ENCODE results near the gene FBXW4.

FBXW4 gene

GRCh38 chr10:101564490-101564991 lies 130.4 kb downstream of the FBXW4 start:
- DNase-seq = no peak

- no peak for DNase-seq
Measured at GRCh38 chr10:101563497-101564040, 131.4 kb downstream of the FBXW4 start.

- DNase-seq = no peak
Measured at GRCh38 chr10:101563007-101563406, 132.0 kb downstream of the FBXW4 start.

GRCh38 chr10:101562231-101562630 lies 132.7 kb downstream of the FBXW4 start:
- DNase-seq = no peak

- DNase-seq = no peak
Measured at GRCh38 chr10:101561068-101561915, 133.7 kb downstream of the FBXW4 start.
